IMR-90 (cell line): ENCODE results near the gene CCL14.

Experiments used
- CEBPB ChIP-seq: IDR thresholded peaks from 2 replicates; pipeline ENCODE4 v1.6.1; 2012; ENCODE audit warnings: low read depth, low read length, improper control_type of control experiment
- FOS ChIP-seq: fragments of 150-350 bp; IDR thresholded peaks from 2 replicates; pipeline ENCODE4 v1.6.1; 2016; ENCODE audit warnings: low read depth, low read length
- MAFK ChIP-seq: IDR thresholded peaks from 2 replicates; pipeline ENCODE4 v1.6.1; 2012; ENCODE audit warnings: low read depth, low read length, improper control_type of control experiment
- MAZ ChIP-seq: IDR thresholded peaks from 2 replicates; pipeline ENCODE4 v1.6.1; 2012; ENCODE audit warnings: low read depth, mild to moderate bottlenecking, low read length, improper control_type of control experiment, moderate library complexity, borderline replicate concordance
- MXI1 ChIP-seq: IDR thresholded peaks from 2 replicates; pipeline ENCODE4 v1.6.1; 2012; ENCODE audit warnings: low read depth, mild to moderate bottlenecking, low read length, moderate library complexity, borderline replicate concordance
- POLR2A ChIP-seq: IDR thresholded peaks from 2 replicates; pipeline ENCODE4 v1.6.1; 2012; ENCODE audit warnings: mild to moderate bottlenecking, low read depth, low read length
- RAD21 ChIP-seq: IDR thresholded peaks from 2 replicates; pipeline ENCODE4 v1.6.1; 2012; ENCODE audit warnings: low read length, improper control_type of control experiment
- RCOR1 ChIP-seq: IDR thresholded peaks from 2 replicates; pipeline ENCODE4 v1.6.1; 2012; ENCODE audit warnings: mild to moderate bottlenecking, low read length, improper control_type of control experiment; ENCODE audit not compliant: insufficient replicate concordance
- RFX5 ChIP-seq: IDR thresholded peaks from 2 replicates; pipeline ENCODE4 v1.8.0; 2012; ENCODE audit warnings: low read depth, mild to moderate bottlenecking, low read length, moderate library complexity
- SMC3 ChIP-seq: fragments of 150-350 bp; IDR thresholded peaks from 2 replicates; pipeline ENCODE4 v1.6.1; 2016; ENCODE audit warnings: low read depth, mild to moderate bottlenecking, antibody characterized with exemption, low read length, moderate library complexity
- TF ChIP-seq, protein P1 (sequence below): conservative IDR thresholded peaks from 2 replicates; pipeline ENCODE4 v1.5.1; 2012; ENCODE audit warnings: mild to moderate bottlenecking, low read depth, low read length, improper control_type of control experiment
- TF ChIP-seq, protein P2 (sequence below): fragments of 150-350 bp; IDR thresholded peaks from 2 replicates; pipeline ENCODE4 v1.6.1; 2017; ENCODE audit warnings: mild to moderate bottlenecking, antibody characterized with exemption, low read length, low read depth
- TF ChIP-seq, protein P3 (sequence below): fragments of 150-350 bp; IDR thresholded peaks from 2 replicates; pipeline ENCODE4 v1.6.1; 2016; ENCODE audit warnings: low read depth, mild to moderate bottlenecking, low read length, moderate library complexity, borderline replicate concordance

DNA sequence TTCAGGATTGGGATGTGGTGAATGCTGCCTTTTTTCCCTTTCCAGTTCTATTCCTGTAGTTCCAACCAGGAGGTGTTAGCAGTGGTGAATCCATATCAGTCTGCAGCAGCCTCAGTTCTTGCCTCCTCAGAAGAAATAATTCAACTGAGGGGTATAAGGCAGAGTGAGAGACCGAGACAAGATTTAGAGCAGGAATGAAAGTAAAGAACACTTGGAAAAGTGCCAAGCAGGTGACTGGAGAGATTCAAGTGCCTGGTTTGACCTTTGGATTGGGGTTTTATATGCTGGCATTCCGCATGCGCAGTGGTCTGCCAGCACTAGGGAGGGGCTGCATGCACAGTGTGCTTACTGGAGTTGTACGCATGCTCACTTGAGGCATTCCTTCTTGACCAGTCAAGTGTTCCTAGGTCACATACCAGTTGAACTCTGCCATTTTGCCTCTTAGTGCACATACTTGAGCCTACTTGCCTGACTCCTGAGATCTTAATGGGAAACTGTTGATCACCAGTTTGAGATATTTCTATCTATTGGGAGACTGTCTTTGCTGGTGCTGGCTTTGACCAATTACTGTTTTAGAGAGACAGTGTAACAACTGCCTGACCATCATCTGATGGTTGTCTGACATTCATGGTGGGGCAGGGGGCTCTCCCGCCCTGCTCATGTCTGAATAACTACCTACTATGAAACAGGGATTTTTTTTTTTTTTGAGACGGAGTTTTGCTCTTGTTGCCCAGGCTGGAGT lies 15.5 kb upstream of the CCL14 start:
- TF ChIP-seq RFX5, result no peak
- TF ChIP-seq CEBPB, result no peak
- TF ChIP-seq MXI1, result no peak
- TF ChIP-seq, protein P1, sequence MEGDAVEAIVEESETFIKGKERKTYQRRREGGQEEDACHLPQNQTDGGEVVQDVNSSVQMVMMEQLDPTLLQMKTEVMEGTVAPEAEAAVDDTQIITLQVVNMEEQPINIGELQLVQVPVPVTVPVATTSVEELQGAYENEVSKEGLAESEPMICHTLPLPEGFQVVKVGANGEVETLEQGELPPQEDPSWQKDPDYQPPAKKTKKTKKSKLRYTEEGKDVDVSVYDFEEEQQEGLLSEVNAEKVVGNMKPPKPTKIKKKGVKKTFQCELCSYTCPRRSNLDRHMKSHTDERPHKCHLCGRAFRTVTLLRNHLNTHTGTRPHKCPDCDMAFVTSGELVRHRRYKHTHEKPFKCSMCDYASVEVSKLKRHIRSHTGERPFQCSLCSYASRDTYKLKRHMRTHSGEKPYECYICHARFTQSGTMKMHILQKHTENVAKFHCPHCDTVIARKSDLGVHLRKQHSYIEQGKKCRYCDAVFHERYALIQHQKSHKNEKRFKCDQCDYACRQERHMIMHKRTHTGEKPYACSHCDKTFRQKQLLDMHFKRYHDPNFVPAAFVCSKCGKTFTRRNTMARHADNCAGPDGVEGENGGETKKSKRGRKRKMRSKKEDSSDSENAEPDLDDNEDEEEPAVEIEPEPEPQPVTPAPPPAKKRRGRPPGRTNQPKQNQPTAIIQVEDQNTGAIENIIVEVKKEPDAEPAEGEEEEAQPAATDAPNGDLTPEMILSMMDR, result no peak
- no peak for TF ChIP-seq POLR2A
- TF ChIP-seq, protein P2, sequence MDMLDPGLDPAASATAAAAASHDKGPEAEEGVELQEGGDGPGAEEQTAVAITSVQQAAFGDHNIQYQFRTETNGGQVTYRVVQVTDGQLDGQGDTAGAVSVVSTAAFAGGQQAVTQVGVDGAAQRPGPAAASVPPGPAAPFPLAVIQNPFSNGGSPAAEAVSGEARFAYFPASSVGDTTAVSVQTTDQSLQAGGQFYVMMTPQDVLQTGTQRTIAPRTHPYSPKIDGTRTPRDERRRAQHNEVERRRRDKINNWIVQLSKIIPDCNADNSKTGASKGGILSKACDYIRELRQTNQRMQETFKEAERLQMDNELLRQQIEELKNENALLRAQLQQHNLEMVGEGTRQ, result no peak
- no peak for TF ChIP-seq MAFK
- no peak for TF ChIP-seq RAD21
- TF ChIP-seq RCOR1, result no peak
- TF ChIP-seq FOS, result no peak
- TF ChIP-seq, protein P3, sequence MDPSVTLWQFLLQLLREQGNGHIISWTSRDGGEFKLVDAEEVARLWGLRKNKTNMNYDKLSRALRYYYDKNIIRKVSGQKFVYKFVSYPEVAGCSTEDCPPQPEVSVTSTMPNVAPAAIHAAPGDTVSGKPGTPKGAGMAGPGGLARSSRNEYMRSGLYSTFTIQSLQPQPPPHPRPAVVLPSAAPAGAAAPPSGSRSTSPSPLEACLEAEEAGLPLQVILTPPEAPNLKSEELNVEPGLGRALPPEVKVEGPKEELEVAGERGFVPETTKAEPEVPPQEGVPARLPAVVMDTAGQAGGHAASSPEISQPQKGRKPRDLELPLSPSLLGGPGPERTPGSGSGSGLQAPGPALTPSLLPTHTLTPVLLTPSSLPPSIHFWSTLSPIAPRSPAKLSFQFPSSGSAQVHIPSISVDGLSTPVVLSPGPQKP, result no peak
- no peak for TF ChIP-seq SMC3
- no peak for TF ChIP-seq MAZ
